ENCODE data around the gene FGFBP2.
"Not testable (repeated sequence)": the region's sequence is repeated elsewhere in the genome, so short reads cannot be mapped to it uniquely, and the experiment has no call there.

Gene FGFBP2

GRCh38 chr4:15930314-15930713 is 32.7 kb downstream of the FGFBP2 start:
- DNase-seq = no peak

DNA sequence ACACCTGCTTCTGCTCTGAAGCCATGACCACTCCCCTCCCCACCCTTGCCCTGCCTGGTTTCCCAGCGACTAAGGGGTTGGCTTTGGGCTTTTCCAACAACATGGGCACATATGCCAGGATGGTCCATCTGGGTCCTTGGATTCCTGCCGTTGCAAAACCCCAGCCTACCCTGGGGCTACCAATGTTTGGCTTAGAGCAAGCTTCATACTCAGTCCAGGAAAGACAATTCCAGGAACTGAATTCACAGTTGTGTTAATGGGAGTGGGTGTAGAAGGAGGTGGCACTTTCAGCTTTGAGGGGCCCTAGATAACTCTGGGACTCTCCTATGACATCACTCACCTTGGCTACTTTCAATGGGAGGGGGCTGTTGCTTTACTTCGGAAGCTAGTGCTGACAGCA is 33.4 kb downstream of the FGFBP2 start:
- DNase-seq = no peak

- no peak for DNase-seq
These were observed 34.1 kb downstream of the FGFBP2 start for GRCh38 chr4:15928883-15929282.

- DNase-seq = no peak
These were observed 36.5 kb downstream of the FGFBP2 start for GRCh38 chr4:15926486-15926885.

GRCh38 chr4:15925830-15926229 is 37.1 kb downstream of the FGFBP2 start:
- peak in 6 of 56 donors; percentile 1 to 7 (median 4) for DNase-seq

- no peak for DNase-seq
These were observed 41.4 kb downstream of the FGFBP2 start for GRCh38 chr4:15921592-15921932.

DNA sequence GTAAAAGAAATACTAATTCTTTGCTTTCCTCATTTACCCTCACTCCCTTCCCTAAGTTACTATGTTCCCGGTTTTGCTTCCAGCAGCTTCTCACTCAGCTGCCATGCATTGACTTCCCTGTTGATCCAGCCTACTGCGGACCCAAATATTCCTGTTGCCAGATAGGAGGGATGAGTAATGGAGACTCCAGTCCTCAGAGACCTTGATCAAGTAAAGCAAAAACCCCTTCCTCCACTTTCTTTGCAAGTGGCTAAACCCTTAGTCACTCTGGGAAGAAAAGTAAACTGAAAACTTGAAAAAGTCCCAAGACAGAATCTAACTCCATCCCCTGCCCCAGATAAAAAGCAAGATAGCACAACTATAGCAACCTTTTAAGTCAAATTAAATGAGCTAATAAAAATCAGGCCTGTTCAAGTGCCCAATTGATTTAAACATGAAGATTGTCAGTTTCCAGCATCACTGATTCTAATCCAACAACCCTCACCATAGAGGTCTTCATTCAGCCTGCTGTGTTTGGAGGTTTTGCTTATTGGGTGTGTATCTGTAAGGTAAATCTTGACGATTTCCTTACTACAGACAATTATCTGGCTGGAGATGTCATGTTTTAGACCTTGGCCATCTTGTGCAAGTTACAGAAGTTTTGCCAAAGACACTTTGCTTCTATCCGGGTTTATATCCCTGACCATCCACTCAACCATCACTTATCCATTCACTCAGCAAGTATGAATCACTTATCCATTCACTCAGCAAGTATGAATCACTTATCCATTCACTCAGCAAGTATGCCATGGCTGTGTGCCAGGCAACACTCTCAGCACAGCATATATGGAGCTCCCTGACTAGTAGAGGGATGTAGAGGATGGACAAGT is 42.0 kb downstream of the FGFBP2 start:
- DNase-seq = peak in 7 of 56 donors; percentile 1 to 62 (median 5)

GRCh38 chr4:15918484-15919129 is 44.4 kb downstream of the FGFBP2 start:
- no peak for DNase-seq

GRCh38 chr4:15917297-15917696 is 45.7 kb downstream of the FGFBP2 start:
- no peak for DNase-seq

DNA sequence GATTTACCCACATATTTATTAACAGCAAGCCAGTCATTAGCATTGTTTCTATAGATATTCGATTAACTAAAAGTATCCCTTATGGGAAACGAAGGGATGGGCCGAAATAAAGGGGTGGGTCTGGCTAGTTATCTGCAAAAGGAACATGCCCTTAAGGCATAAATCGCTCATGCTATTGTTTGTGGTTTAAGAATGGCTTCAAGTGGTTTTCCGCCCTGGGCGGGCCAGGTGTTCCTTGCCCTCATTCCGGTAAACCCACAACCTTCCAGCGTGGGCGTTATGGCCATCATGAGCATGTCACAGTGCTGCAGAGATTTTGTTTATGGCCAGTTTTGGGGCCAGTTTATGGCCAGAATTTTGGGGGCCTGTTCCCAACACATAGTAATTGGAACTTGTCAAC is 46.6 kb downstream of the FGFBP2 start:
- DNase-seq = not testable (repeated sequence)

DNA sequence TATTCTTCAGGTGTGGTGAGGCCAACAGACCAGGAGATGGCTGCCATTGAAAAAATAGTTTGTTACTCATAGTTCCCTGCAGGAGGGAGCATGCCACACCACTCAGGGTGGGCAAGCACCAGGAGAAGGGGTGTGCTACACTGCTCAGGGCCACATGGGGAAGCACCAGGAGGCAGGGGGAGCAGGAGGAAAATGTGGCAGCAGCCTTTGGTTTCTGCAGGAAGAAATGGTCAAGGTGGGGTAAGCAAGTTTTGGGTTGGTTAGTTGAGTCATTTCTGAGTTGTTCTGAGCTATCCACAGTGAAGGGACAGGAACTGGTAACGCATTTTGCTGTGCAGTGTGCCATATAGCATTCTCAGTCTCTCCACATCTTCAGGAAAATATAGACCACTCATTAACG is 48.2 kb downstream of the FGFBP2 start:
- no peak for DNase-seq

DNA sequence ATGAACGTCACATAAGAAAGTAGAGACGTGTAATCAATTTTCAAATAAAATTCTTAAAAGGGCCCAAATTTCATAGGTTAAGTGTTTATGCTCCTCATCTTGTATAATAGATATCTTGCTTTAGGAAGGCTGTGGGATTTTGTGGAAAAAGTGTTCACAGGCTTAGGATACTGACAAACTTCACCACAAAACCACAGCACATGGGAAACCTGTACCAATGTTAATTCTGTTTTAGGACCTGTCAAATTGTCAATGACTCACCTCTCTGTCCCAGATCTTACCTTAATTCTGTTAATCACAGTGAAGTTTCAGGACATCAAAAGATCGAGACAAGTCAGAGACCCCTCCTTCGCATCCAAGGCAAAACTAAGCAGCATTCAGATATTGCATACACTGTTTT is 48.7 kb downstream of the FGFBP2 start:
- no peak for DNase-seq

DNA sequence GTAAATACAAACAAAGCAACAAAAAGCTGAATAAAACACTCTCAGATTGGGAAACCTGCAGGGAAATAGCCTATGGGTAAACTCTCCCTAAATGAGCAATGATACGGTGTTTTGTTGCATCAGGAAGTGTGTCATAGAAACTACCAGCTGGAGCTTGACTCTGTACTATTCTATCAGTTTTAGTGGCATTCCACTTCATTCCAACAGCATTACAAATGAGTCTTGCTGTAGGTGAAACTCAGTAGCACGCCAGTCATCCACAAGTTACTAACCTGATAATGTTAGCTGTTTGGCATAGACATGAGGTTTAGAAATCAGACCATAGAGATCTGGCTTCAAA is 49.4 kb downstream of the FGFBP2 start:
- DNase-seq = no peak

DNA sequence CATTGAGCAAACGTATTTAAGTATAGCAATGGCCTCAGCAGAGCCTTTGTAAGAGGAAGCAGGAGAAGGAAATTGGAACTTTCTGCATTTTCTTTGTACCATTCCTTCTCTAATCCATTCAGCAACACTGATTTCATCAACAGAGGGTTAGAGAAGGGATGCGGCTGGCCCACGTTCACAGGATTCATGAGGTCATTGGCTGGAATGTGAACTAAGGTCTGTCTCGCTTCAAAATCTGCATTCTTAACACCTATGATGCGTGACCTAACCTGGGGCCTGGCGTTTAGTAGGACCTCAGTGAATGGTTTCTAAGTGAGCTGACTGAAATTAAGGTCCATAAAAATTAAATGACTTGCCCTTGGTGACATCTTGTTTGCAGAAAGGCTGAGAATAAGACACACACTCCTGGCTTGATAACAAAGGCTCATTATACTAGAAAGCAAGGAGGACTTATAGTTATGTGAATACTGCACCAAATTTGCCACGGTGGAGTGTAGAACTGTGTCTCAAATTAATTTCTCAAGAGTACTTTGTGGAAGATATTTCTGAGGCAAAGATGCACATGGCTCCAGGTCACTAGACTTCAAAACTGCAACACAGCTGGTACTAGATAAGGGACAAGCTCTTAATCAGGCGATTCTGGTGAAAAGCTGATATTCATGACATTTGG is 49.9 kb downstream of the FGFBP2 start:
- DNase-seq = no peak

DNA sequence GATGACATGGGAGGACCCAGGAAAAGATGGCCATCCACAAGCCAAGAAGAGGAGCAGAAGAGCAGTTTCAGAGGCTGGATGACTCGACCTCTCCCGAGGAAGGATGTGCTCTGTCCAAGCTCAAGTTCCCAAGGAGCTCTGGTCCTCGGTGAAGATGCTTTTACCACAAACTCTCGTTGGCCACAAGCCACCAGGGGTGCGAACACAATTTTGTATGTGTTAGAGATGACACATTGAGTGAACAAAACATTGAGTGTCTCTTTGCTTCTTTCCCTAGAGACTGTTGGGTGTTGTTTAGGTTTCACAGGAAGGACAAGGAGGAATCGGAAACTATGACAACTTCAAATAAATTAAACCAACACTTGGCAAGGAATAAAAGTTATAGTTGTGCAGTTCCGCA is 50.7 kb downstream of the FGFBP2 start:
- DNase-seq = no peak
